ENCODE measurements around the gene NRCAM. TPM values are rescaled to one million over a fixed set of nuclear protein-coding genes. Genes with fewer than 3 reads are reported as not detected.

NRCAM gene
- total and polyA plus RNA-seq, 2 of the 13 experiments (the other 11 are each of a cell fraction or from before 2014, with no cell fraction given), result 0.31 to 0.33 TPM

DNA sequence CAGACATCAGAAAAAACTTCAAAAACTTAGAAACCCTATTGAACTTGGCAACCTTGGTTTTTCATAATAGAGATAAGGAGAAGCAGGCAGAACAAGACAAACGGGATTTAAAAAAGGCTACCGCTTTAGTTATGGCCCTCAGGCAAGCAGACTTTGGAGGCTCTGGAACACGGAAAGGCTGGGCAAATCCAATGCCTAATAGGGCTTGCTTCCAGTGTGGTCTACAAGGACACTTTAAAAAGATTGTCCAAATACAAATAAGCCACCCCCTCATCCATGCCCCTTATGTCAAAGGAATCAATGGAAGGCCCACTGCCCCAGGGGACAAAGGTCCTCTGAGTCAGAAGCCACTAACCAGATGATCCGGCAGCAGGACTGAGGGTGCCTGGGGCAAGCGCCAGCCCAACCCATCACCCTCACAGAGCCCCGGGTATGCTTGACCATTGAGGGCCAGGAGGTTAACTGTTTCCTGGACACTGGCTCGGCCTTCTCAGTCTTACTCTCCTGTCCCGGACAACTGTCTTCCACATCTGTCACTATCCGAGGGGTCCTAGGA lies 115.3 kb downstream of the NRCAM start (continued):
- peak; percentile 31; the same call in 1 of the 2 replicates for TF ChIP-seq RAD21 (CRISPR knock-in tag; IDR thresholded peaks at IDR 0.05)
- TF ChIP-seq ZSCAN29 (CRISPR knock-in tag; conservative IDR thresholded peaks at IDR 0.05), result peak; percentile 83
- peak; percentile 67 for TF ChIP-seq NCOA2 (CRISPR knock-in tag; IDR thresholded peaks at IDR 0.05)
- TF ChIP-seq ZNF746 (CRISPR knock-in tag; IDR thresholded peaks at IDR 0.05), result 0 out of 2 replicates have a peak, but pooled peaks have one; percentile 36
- TF ChIP-seq ZNF264 (CRISPR knock-in tag; IDR thresholded peaks at IDR 0.05), result peak; percentile 80
- 0 out of 2 replicates have a peak, but pooled peaks have one; percentile 31 for TF ChIP-seq ZBTB7A (CRISPR knock-in tag; IDR thresholded peaks at IDR 0.05)
- no peak; the same call in 1 of the 2 replicates for TF ChIP-seq NAIF1 (CRISPR knock-in tag; IDR thresholded peaks at IDR 0.05; ENCODE audit: borderline replicate concordance)
- peak; percentile 86 for TF ChIP-seq GATAD2A (CRISPR knock-in tag; IDR thresholded peaks at IDR 0.05)
- TF ChIP-seq, protein P1, sequence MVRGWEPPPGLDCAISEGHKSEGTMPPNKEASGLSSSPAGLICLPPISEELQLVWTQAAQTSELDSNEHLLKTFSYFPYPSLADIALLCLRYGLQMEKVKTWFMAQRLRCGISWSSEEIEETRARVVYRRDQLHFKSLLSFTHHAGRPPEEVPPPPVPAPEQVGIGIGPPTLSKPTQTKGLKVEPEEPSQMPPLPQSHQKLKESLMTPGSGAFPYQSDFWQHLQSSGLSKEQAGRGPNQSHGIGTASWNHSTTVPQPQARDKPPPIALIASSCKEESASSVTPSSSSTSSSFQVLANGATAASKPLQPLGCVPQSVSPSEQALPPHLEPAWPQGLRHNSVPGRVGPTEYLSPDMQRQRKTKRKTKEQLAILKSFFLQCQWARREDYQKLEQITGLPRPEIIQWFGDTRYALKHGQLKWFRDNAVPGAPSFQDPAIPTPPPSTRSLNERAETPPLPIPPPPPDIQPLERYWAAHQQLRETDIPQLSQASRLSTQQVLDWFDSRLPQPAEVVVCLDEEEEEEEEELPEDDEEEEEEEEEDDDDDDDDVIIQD (CRISPR knock-in tag; IDR thresholded peaks at IDR 0.05; ENCODE audit: low read depth), result peak; percentile 55; the same call in 1 of the 2 replicates
- TF ChIP-seq REPIN1 (CRISPR knock-in tag; IDR thresholded peaks at IDR 0.05; ENCODE audit: borderline replicate concordance, low read depth), result peak; percentile 63; the same call in 1 of the 2 replicates
- no peak for TF ChIP-seq NFYC (CRISPR knock-in tag; IDR thresholded peaks at IDR 0.05)
- no peak; the same call in 1 of the 2 replicates for TF ChIP-seq CBX5 (CRISPR knock-in tag; IDR thresholded peaks at IDR 0.05; ENCODE audit: borderline replicate concordance)
- TF ChIP-seq, protein P2, sequence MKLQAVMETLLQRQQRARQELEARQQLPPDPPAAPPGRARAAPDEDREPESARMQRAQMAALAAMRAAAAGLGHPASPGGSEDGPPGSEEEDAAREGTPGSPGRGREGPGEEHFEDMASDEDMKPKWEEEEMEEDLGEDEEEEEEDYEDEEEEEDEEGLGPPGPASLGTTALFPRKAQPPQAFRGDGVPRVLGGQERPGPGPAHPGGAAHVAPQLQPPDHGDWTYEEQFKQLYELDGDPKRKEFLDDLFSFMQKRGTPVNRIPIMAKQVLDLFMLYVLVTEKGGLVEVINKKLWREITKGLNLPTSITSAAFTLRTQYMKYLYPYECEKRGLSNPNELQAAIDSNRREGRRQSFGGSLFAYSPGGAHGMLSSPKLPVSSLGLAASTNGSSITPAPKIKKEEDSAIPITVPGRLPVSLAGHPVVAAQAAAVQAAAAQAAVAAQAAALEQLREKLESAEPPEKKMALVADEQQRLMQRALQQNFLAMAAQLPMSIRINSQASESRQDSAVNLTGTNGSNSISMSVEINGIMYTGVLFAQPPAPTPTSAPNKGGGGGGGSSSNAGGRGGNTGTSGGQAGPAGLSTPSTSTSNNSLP (IDR thresholded peaks at IDR 0.05; ENCODE audit: low read depth, low read length), result 0 out of 2 replicates have a peak, but pooled peaks have one; percentile 31
- TF ChIP-seq SP2 (CRISPR knock-in tag; IDR thresholded peaks at IDR 0.05), result no peak
- TF ChIP-seq ZNF546 (CRISPR knock-in tag; conservative IDR thresholded peaks at IDR 0.05), result no peak
- TF ChIP-seq, protein P3, sequence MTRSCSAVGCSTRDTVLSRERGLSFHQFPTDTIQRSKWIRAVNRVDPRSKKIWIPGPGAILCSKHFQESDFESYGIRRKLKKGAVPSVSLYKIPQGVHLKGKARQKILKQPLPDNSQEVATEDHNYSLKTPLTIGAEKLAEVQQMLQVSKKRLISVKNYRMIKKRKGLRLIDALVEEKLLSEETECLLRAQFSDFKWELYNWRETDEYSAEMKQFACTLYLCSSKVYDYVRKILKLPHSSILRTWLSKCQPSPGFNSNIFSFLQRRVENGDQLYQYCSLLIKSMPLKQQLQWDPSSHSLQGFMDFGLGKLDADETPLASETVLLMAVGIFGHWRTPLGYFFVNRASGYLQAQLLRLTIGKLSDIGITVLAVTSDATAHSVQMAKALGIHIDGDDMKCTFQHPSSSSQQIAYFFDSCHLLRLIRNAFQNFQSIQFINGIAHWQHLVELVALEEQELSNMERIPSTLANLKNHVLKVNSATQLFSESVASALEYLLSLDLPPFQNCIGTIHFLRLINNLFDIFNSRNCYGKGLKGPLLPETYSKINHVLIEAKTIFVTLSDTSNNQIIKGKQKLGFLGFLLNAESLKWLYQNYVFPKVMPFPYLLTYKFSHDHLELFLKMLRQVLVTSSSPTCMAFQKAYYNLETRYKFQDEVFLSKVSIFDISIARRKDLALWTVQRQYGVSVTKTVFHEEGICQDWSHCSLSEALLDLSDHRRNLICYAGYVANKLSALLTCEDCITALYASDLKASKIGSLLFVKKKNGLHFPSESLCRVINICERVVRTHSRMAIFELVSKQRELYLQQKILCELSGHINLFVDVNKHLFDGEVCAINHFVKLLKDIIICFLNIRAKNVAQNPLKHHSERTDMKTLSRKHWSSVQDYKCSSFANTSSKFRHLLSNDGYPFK (CRISPR knock-in tag; IDR thresholded peaks at IDR 0.05; ENCODE audit: borderline replicate concordance), result no peak
- peak; percentile 62; the same call in 1 of the 2 replicates for TF ChIP-seq SMARCC2 (IDR thresholded peaks at IDR 0.05)
- TF ChIP-seq, protein P4, sequence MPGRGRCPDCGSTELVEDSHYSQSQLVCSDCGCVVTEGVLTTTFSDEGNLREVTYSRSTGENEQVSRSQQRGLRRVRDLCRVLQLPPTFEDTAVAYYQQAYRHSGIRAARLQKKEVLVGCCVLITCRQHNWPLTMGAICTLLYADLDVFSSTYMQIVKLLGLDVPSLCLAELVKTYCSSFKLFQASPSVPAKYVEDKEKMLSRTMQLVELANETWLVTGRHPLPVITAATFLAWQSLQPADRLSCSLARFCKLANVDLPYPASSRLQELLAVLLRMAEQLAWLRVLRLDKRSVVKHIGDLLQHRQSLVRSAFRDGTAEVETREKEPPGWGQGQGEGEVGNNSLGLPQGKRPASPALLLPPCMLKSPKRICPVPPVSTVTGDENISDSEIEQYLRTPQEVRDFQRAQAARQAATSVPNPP (CRISPR knock-in tag; IDR thresholded peaks at IDR 0.05), result no peak
- TF ChIP-seq, protein P5, sequence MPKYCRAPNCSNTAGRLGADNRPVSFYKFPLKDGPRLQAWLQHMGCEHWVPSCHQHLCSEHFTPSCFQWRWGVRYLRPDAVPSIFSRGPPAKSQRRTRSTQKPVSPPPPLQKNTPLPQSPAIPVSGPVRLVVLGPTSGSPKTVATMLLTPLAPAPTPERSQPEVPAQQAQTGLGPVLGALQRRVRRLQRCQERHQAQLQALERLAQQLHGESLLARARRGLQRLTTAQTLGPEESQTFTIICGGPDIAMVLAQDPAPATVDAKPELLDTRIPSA (CRISPR knock-in tag; IDR thresholded peaks at IDR 0.05; ENCODE audit: borderline replicate concordance), result no peak
- no peak for TF ChIP-seq POLR2AphosphoS5 (IDR thresholded peaks at IDR 0.05; ENCODE audit: low read depth, low read length)
- TF ChIP-seq ZNF564 (CRISPR knock-in tag; IDR thresholded peaks at IDR 0.05), result no peak
- TF ChIP-seq EZH2 (conservative IDR thresholded peaks at IDR 0.05; ENCODE audit: low read depth, low read length), result no peak
- TF ChIP-seq TP53 (CRISPR knock-in tag; conservative IDR thresholded peaks at IDR 0.05), result no peak
- 0 out of 2 replicates have a peak, but pooled peaks have one; percentile 52 for TF ChIP-seq JUNB (CRISPR knock-in tag; IDR thresholded peaks at IDR 0.05; ENCODE audit: borderline replicate concordance)

All from HepG2 (cell line).